NCI-H146 treated with DMSO at 0.1 percent for 48 hours (cell line): ENCODE measurements around the gene FRAT2.
"Not testable (repeated sequence)": the region's sequence is repeated elsewhere in the genome, so short reads cannot be mapped to it uniquely, and the experiment has no call there.

Experiments used
- DNase-seq: peaks from one replicate; lab custom pipeline; 2025; ENCODE audit not compliant: unreplicated experiment; lab: John Stamatoyannopoulos, UW

Gene FRAT2

GRCh38 chr10:97356918-97357317 is 22.4 kb upstream of the FRAT2 start:
- DNase-seq: no peak

- no peak for DNase-seq
Measured at GRCh38 chr10:97356318-97356914, 21.9 kb upstream of the FRAT2 start.

GRCh38 chr10:97355571-97355975 is 21.0 kb upstream of the FRAT2 start:
- DNase-seq: no peak

- no peak for DNase-seq
Measured at GRCh38 chr10:97353945-97354344, 19.4 kb upstream of the FRAT2 start.

GRCh38 chr10:97349752-97350513 is 15.4 kb upstream of the FRAT2 start:
- no peak for DNase-seq

- DNase-seq: no peak
Measured at GRCh38 chr10:97347317-97347716, 12.8 kb upstream of the FRAT2 start.

- not testable (repeated sequence) for DNase-seq
Measured at GRCh38 chr10:97343664-97344063, 9.1 kb upstream of the FRAT2 start.

GRCh38 chr10:97341416-97341815 is 6.9 kb upstream of the FRAT2 start:
- DNase-seq: no peak

- no peak for DNase-seq
Measured at GRCh38 chr10:97338041-97338440, 3.5 kb upstream of the FRAT2 start.

GRCh38 chr10:97336942-97337831 is 2.7 kb upstream of the FRAT2 start:
- peak; percentile 41 for DNase-seq

GRCh38 chr10:97336446-97336845 is 1.9 kb upstream of the FRAT2 start:
- no peak for DNase-seq

GRCh38 chr10:97336006-97336405 is 1.5 kb upstream of the FRAT2 start:
- DNase-seq: no peak

- DNase-seq: no peak
Measured at GRCh38 chr10:97335188-97335619, 675 bp upstream of the FRAT2 start.

- DNase-seq: no peak
Measured at GRCh38 chr10:97333601-97334369, 744 bp downstream of the FRAT2 start.

GRCh38 chr10:97333351-97333600 is 1.3 kb downstream of the FRAT2 start:
- no peak for DNase-seq

- no peak for DNase-seq
Measured at GRCh38 chr10:97332591-97333350, 1.8 kb downstream of the FRAT2 start.

GRCh38 chr10:97331153-97331703 is 3.3 kb downstream of the FRAT2 start:
- DNase-seq: no peak

GRCh38 chr10:97329766-97330165 is 4.8 kb downstream of the FRAT2 start:
- no peak for DNase-seq

- peak; percentile 22 for DNase-seq
Measured at GRCh38 chr10:97328646-97329453, 5.7 kb downstream of the FRAT2 start.
